HG03097 (cell line): ENCODE results near the gene CAP1.
A peak's percentile ranks its signal among the peaks of the same experiment; 100 is the strongest.
"Not testable (repeated sequence)": the region's sequence is repeated elsewhere in the genome, so short reads cannot be mapped to it uniquely, and the experiment has no call there.

Experiments used
- ATAC-seq: cut with Tn5 transposase; IDR thresholded peaks from one replicate; pipeline ENCODE4 v1.9.1; 2021; ENCODE audit not compliant: unreplicated experiment, low FRiP score

Gene CAP1

DNA sequence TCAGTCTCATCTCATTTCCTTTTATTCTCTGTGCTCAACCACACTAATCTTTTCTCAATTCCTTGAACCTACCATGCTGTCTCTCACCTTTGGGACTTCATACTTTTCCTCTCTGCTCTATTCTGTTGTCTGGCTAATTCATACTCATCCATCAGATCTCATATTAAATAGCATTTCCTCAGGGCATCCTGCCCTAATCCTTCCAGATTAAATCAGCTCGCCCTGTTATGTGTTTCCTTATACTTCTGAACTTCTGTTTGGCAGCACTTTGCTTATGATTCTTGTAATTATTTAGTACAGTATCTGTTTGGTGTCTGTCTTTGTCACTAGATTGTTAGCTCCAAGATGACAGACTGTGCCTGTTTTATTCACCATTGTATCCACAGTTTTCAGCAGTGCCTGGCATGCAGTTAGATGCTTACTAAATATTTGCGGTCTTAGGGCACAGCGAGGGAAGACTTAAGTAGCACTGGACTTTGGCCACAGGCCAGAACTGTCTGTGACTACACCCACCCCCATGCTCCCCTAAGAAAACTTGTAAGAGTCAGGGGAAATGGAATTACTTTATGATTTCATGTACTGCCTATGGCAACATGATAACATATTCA lies 9.9 kb upstream of the CAP1 start:
- ATAC-seq = no peak

GRCh38 chr1:40032240-40032891 lies 8.2 kb upstream of the CAP1 start:
- no peak for ATAC-seq

- ATAC-seq = no peak
Measured at GRCh38 chr1:40034869-40035268, 5.7 kb upstream of the CAP1 start.

GRCh38 chr1:40036574-40036973 lies 4.0 kb upstream of the CAP1 start:
- ATAC-seq = no peak

- not testable (repeated sequence) for ATAC-seq
Measured at GRCh38 chr1:40037254-40037653, 3.3 kb upstream of the CAP1 start.

GRCh38 chr1:40038697-40039096 lies 1.8 kb upstream of the CAP1 start:
- ATAC-seq = no peak

DNA sequence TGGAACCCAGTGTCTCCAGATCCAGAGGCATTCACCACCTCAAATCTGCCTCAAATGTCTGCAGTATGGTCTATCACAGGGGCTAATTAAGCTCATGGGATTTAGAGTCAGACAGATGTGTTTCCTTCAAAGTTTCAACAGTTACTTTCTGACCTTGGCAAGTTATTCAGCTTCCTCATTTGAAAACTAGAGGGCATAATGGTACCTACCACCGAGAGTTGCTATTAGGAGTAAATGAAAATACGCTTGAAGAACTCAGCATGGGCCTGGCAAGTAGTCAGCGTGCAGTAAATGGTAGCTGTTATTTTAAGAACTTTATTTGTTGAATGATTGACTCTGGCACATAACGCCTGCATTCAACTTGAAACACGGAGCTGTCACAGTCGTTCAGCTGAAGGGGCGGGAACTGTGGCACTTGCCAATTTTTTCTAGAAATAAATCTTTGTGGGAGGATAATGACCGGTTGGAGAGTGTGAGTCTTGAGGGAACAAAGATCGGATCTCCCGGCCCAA lies 1.2 kb upstream of the CAP1 start:
- ATAC-seq = peak; percentile 3

DNA sequence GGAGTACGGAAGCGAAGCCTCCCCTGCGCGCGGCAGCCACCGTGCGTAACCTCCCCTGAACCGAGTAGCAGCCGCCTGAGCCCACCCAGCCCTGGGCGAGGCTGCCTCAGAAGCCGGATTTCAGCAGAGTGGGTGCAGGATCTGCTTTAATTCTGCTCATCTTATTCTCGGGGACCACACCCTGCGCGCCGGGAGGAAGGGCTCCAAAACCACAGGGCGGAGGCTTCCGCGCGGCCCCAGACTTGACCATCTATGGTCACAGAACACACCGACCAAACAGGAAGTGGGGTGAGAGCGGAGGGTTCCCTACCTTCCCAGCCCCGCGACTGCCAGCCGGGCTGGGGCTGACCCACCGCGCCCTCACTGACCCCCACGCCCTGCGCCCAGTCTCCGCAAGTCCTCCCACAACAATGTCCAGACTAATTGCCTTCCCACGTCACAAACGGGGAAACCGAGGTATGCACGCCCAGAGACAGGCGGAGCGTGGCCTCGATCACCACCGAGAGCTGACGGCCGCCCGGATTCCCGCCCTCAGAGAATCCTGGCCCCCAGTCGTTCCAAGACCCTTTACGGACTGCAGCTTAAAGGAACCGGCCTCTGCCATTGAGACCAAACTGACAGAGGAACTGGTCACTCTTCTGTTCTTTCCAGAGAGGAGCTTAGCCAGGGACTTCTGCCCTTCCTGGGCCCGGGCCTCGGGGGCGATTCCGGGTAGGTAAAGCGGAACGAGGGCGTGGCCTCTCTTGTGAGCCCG lies 595 bp upstream of the CAP1 start:
- ATAC-seq = peak; percentile 55

GRCh38 chr1:40041466-40041838 lies 923 bp downstream of the CAP1 start:
- no peak for ATAC-seq

DNA sequence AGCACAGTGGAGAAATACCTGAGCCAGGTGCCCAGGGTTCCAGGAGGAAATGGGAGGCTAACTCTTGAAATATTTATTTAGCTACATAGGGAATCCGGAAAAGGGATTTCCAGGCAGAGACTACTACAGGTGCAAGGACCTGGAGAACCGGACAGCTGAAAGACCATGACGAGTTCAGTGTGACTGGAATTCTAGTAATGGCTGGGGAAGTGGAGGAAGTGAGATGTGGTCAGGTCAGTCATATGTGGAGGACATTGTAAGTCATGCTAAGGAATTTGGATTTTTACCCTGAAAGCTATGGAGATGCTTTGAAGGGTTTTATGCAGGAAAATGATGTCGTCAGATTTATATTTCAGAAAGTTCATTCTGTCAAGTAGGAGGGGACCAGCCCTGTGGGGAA lies 1.8 kb downstream of the CAP1 start:
- no peak for ATAC-seq

DNA sequence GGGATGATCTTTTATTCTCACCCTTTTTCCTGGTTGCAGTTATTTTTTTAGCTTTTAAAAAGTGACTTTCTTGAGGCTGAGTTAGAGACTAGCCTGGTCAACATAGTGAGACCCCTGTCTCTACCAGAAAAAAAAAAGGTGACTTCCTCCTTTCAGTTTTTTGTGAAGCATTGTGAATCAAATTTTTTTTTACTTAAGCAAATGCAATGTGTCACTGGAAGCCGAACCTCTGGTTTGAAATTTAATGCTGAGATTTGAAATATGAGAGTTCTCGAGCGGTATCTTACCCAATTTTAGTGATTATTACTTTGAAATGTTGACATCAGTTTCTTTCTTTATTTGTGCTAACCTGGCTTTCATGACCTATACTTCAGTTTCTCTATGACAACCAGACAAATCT lies 3.6 kb downstream of the CAP1 start:
- ATAC-seq = no peak

- no peak for ATAC-seq
Measured at GRCh38 chr1:40045182-40045581, 4.7 kb downstream of the CAP1 start.

DNA sequence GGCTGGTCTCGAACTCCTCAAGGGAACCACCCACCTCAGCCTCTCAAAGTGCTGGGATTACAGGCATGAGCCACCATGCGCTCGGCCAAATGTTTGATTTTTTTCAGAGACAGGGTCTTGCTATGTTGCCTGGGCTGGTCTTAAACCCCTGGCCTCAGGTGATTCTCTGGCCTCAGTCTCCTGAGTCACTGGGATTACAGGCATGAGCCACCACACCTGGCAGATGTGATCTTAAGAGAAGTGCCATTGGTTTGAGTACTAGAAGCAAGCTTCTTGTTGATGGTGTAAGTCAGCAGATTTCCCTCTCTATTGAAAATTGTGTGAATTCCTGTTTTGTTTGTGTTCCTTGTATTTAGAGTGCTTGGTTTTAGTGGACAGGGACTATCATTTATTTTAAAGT lies 5.2 kb downstream of the CAP1 start:
- ATAC-seq = no peak

GRCh38 chr1:40047276-40047675 lies 6.7 kb downstream of the CAP1 start:
- ATAC-seq = no peak

GRCh38 chr1:40047769-40048168 lies 7.2 kb downstream of the CAP1 start:
- ATAC-seq = no peak

DNA sequence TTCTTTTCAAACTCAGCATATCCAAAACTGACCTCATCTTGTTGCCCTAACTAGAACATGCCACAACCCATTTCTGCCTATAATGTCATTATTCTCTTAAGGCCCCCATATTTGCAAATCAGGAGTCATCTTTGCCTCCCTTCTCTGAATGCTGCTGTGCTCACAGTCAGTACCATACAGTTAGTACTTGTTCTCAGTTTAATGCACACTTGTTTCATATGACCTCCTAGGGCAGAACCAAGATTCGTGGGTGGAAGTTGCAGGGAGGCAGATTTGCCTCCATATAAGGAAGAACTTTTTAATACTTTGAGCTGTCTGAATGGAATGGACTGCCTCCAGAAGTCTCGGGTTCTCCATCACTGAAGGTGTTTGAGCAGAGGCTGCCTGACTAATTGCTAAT lies 9.2 kb downstream of the CAP1 start:
- ATAC-seq = no peak

DNA sequence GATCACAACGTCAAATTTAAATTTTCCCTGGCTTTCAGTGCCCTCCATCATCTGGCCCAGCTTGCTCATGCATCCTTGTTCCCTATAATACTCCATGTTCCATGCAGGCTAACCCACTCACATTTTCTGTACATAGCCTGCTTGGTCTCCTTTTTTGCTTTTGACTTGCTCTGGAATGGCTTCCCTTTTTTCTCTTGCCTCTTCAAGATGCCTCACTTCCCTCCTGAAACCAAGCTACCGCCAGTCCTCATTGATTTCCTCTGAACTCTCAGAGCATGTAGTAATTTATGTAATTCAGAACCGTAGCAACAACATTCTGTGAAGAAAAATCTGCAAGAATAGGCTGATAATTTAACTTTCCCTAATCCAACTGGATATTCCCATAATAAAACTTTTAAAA lies 10.3 kb downstream of the CAP1 start:
- ATAC-seq = no peak

DNA sequence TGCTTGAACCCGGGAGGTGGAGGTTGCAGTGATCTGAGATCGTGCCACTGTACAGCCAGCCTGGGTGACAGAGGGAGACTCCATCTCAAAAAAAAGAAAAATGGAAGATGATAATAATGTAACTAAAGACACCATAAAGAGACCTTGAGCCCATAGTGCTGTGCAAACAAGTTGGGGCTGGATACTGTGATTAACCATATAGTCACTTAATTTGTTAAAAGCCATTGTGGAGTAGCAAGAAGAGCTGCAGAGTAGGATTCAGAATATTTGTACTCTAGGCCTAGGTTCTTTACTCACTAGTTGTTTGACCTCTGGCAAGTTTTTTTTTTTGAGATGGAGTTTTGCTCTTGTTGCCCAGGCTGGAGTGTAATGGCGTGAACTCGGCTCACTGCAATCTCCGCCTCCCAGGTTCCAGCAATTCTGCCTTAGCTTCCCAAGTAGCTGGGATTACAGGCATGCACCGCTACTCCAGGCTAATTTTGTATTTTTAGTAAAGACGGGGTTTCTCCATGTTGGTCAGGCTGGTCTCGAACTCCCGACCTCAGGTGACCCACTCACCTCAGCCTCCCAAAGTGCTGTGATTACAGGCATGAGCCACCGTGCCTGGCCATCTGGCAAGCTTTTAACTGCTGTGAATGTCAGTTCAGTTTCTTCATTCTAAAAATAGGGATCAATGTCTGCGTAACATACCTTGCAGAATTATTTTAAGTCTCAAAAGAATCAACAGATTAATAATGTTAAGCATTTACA lies 12.8 kb downstream of the CAP1 start:
- ATAC-seq = no peak

DNA sequence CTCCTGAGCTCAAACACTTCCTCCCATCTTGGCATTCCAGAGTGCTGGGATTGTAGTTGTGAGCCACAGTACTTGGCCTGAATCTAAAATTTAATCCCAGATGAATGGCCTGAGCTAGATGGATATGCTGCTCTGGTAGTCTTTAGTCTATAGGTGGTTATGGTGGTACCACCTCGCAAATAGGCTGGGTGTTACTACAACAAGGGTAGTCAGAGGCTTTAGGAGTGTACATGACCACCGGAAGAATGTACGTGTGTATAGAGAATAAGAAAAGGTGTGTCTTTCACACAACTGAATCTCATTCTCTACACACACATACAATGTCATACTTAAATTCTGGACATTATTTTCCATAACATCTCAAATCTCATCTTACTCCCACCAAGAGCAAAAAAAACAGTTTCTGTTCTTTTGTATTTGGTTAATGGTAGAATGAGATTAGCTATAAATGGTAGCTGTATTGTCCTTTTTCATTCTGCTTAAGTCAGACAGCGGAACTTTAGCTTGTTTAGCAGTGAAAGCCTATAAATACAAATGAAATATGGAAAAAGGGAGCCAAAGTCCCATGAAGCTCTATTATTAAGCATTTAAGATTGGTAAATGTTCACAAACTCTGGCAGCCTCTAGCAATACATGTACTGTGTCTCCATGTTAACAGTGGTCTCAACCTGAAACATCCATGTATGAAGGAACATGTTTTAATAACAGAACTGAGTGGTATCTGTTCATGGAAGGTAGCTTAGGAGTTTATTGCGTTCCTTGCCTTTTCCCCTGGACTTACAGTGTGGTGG lies 16.2 kb downstream of the CAP1 start:
- ATAC-seq = no peak

GRCh38 chr1:40057310-40058030 lies 16.9 kb downstream of the CAP1 start:
- ATAC-seq = no peak
